HG03575 (cell line): ENCODE measurements around the gene COLEC12.
"Not testable (repeated sequence)": the region's sequence is repeated elsewhere in the genome, so short reads cannot be mapped to it uniquely, and the experiment has no call there.

Experiments
- ATAC-seq: cut with Tn5 transposase; IDR thresholded peaks from one replicate; pipeline ENCODE4 v1.9.1; 2021; ENCODE audit not compliant: unreplicated experiment, insufficient number of reproducible peaks, low FRiP score; ENCODE audit errors: extremely low read depth

Gene COLEC12

DNA sequence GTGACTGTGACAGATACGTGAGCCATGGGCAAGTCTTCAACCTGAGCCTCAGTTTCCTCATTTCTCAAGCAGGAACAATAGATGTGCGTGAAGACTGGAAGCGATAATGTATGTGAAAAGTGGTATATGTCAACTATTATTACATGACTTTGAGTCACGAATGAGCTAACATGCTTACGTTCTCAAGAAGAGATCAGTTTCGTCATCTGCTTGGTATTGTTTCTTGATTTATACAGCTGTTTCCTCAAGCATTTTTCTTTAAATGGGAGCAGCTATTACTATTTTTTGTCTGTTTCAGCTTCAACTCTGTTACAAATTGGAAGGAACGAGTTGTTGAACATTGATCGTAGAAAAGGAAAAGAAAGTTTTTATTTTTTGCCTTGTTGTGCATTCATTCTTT is 184.1 kb downstream of the COLEC12 start:
- no peak for ATAC-seq

- ATAC-seq = no peak
Observed at GRCh38 chr18:313931-314330, 186.6 kb downstream of the COLEC12 start.

GRCh38 chr18:312415-312814 is 188.1 kb downstream of the COLEC12 start:
- ATAC-seq = no peak

DNA sequence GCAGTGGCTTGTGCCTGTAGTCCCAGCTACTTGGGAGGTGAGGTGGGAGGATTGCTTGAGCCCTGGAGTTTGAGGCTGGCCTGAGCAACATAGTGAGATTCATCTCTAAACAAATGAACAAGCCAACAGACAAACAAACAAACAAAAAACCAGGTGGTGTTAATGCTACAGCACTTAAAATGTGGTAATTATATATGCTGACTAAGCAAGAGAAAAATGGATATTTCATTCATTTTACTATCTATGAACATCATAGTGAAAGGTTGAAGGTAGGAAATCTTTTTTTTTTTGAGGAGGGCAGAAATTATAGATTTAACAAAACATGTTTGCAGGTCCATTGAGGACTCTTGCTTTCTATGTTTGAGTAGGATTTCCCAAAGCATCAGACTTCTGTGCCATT is 190.5 kb downstream of the COLEC12 start:
- no peak for ATAC-seq

DNA sequence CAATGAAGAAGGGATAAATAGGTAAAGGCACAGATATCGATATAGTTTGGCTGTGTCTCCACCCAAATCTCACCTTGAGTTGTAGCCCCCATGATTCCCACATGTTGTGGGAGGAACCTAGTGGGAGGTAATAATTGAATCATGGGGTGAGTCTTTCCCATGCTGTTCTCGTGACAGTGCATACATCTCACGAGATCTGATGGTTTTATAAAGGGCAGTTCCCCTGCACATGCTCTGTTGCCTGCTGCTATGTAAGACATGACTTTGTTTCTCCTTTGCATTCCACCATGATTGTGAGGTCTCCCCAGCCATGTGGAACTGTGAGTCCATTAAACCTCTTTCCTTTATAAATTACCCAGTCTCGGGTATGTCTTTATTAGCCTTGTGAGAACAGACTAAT is 192.4 kb downstream of the COLEC12 start:
- ATAC-seq = not testable (repeated sequence)

DNA sequence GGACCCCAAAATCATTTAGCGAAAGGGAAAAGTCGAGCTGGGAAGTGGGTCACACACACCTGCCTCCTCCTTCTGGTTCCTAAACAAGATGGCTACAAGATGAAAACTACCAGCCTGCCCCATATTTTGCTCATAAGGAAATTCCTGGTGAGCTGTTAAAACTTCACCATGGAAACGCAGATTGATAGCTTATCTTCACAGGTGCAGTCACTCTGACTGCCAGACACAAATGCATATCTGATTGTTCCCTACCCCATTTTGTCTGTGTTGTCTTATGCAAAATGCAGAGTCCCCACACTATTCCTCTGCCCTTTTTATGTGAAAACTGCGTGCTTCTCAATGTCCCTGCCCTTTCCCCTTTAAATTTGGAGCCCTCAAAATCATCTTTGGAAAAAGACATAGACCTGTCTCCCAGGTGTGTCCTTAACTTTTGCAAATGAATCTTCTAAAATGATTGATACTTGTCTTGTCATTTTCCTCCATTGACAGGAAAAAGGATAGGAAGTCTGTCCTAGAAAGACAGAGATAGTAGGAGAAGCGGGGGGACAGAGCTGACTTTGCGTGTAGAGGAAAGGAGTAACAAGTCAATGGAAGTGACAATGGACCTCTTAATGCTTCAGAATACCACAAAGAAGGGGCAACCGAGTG is 193.8 kb downstream of the COLEC12 start:
- no peak for ATAC-seq

DNA sequence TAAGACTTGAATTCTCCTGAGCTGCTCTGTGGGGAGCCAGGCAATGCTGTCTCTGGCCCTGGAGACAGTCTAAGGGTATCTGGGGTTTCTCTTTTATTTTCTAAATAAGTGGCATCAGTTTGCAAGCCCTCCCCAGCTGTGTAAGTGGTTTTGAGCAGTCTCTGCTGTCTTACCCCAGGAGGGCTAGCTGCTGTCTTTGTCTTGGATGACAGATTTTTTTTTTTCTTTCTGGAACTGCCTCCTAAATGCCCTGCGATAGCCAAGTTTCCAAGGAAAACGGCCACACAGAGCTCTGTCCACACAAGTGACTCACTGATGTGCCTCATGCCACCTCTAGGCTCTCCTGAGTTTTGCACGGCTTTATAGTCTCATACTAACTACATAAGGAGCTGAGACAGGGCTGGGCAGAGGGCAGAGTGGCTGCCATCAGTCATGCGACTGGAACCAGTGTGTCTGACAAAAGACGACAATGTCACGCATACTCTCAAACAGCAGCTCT is 195.4 kb downstream of the COLEC12 start:
- ATAC-seq = no peak

GRCh38 chr18:303607-304006 is 196.9 kb downstream of the COLEC12 start:
- no peak for ATAC-seq

DNA sequence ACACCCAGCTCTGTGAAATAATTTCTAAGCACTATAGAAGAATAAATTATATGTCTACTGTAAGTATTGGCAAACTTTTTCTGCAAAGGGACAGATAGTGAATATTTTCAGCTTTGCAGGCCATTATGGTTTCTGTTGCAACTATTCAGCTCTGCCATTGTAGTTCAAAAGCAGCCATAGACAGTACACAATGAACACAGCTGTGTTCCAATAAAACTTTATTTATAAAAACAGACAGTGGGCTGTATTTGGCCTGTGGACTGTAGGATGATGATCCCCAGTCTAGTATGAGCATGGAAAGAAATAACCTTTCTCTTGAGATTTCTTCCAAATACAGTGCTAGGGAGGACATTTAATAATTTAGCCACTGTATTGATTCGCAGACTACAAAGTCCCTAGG is 197.5 kb downstream of the COLEC12 start:
- ATAC-seq = no peak

DNA sequence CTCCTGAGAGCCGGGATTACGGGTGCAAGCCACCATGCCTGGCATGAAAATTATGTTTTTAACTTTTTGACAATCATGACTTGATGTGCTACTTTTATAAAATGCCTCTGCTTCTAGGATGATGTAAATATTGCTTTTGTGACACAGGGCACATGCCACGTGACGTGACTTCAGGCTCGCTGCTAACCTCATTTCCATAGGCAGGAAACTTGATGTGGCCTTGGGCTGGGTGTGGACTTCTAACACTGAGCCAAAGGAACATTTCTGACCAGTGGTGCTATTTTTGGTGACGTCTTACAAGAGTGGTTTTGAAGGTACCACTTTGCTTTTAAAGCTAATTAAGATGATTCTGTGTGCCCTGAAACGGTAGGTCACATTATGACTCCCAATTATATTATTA is 198.4 kb downstream of the COLEC12 start:
- ATAC-seq = no peak

DNA sequence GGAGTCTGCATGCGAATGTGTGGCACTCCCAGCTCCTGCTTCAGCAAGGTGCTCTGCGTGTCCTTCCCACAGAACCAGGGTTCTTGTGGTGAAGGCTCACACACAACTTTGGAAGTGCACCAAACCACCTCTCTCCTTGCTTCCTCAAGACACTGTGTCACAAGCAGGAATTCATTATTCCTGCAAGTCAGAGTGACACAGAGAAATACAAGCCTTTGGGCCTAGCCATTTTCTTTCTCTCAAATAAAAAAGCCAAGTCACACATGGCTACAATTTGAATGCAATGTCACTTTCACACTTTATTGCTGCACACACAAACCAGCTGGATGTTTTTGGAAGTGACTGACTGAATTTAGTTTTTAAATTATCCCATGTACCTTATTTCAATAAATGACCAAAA is 202.6 kb downstream of the COLEC12 start:
- no peak for ATAC-seq

DNA sequence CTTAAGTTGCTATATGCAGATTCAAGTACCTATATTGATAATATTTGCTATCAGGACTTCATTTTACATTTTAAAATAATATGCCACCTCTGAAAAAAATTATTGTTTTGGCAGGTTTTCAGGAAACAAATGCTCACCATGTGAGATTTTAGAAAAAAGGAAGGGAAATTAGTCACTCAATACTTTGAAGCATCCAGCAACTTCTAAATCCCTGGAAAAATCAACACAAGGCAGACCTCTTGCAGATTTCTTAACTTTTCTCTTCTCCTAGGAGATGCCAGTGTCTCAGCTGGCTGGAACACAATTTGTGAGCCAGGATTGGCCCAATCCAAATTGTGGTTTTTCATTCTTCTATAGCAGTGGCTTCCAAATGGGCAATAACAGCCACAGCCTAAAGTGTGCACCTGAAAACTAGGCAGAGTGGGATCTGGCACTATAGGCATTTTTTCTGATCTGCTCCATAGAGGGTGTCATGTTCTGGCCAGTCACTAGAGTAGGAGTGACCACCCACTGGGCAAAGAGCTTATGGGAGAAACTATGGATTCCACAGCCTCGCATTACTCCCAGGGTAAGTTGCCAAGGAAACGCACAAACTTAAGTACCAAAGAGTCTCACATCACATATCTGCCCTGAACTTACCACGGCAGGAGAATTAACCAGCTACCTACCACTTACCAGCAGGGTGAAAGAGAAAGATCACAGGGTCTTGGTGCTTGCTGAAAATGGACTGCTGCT is 204.6 kb downstream of the COLEC12 start:
- ATAC-seq = no peak

DNA sequence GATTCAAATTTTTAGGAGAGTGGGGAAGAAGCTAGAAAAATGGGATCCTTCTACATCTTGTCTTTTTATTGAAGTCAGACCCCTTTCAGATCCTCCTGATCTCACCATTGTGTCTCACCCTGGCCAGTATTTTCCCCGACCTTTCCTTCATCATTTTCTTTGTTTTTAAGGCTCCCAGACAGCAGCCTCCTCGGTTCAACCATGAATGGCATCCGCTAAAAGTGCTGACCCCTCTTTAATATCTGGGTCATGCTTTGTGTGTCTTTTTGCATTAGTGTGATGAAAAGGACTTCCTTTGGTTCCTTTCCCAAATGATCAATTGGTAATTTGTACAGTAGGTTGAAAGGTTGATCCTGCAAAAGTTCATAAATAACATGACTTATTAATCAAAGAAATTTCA is 205.9 kb downstream of the COLEC12 start:
- ATAC-seq = no peak

- no peak for ATAC-seq
Observed at GRCh38 chr18:293536-293935, 207.0 kb downstream of the COLEC12 start.

- ATAC-seq = no peak
Observed at GRCh38 chr18:292271-292670, 208.2 kb downstream of the COLEC12 start.

- ATAC-seq = not testable (repeated sequence)
Observed at GRCh38 chr18:289970-290369, 210.5 kb downstream of the COLEC12 start.

DNA sequence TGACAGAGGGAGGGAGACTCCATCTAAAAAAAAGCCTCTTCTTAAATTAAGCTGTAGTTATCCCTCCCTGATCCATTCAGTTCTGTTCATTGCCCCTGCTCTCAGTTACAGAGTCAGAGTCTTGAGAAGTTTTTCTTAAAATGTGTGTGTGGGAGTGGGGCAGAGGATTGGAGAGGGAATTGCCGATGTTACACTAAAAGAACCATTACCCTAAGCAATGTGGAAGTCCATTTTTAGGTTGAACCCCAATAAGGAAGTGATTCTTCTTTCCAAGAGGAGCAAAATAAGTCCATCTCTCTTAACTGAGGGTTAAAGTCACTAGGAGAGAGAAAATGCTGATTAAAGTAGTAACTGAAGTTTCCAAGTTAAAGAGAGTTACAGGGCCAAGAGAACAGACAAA is 211.5 kb downstream of the COLEC12 start:
- ATAC-seq = no peak

DNA sequence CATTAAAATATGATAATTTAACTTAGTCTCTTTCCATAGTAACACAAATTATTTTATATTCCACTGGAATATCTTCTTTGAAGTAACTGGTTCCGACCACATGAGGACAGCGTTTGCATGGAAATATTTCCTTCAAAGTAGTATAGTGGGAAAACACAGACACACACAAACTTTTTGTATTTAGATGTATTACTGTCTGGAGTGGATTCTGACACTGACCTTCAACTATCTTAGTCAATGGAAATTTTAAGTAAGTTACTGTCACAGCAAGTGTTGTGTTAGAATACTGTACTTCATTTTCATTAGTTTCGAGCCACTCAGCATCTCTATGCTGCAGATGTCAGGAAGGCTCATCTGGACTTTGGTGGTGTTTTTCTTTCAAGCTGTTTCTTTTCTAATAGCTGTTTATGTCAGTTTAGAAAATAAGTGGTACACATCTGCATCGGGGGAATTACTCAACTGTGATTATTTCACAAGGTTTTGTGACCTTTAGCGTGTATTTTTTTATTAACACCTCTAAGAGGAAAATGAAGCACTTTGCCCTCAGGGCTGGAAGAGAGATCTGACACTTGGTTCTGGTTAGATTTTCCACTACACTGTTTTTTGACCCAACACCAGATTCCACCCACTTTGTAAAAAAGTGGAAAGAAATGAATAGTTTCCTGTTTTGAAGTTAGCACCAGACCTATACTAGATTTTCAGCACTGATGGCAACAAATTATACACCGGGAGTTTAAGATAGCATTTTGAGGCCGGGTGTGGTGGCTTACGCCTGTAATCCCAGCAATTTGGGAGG is 213.8 kb downstream of the COLEC12 start:
- ATAC-seq = no peak

DNA sequence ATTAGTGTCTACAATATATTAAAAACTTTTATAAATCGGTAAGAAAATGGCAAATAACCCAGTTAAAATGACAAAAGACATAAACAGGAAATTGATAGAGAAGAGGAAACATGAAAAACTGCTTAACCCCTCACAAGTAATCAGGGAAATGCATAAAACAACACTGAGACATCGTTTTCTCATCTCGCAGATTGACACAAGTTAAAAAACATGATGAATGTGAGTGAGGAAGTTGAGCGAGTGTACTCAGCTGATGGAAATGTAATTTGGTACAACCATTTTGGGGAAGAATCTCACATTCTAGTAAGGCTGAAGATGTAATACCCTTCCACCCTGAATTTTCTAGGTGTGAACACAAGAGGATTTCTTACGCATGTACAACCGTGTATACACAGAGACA is 214.7 kb downstream of the COLEC12 start:
- no peak for ATAC-seq

DNA sequence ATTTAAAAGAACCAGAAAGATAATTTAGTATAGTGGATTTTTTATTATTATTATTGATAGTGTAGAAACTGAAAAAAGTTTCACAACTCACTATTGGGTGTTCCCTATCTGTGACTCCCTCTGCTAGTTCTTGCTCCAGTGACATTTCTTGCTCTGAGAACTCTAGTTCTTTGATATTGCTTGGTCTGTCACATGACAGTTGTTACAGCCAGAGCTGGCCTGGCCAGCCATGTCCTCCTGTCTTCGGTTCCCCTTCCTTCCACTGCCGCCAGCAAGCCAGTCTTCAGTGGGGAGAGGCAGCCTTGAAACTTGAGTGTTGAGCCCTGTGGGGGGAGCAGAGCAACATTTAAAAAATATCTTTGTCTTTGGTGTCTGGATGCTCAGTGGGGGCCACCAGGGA is 225.0 kb downstream of the COLEC12 start:
- no peak for ATAC-seq
